IPS-18c (cell line): ENCODE results near the gene BMPER.
A peak's percentile ranks its signal among the peaks of the same experiment; 100 is the strongest.

Source experiments
- H3K4me3 ChIP-seq: 2 replicates; pipeline ENCODE4 v1.7.0; 2013; ENCODE audit warnings: low read depth, mild to moderate bottlenecking, low read length, moderate library complexity; ENCODE audit not compliant: insufficient read depth
- H3K9me3 ChIP-seq: one replicate; pipeline ENCODE4 v1.6.1; 2013; ENCODE audit warnings: mild to moderate bottlenecking, low read length, moderate library complexity; ENCODE audit not compliant: control insufficient read depth, insufficient read depth

Gene BMPER

GRCh38 chr7:33905389-33906032, at the start of gene BMPER:
Gene BMPER, plus strand, starts transcription at chr7:33905539. Its CDS starts 75 bp downstream, at chr7:33905614.
- peak within 1 kb of the TSS; percentile 86 for H3K4me3 ChIP-seq

GRCh38 chr7:33861947-33862346, 43.4 kb upstream of the BMPER start:
- Histone ChIP-seq H3K4me3 (no peak overlapping the region), H3K9me3 (peaks cover 2% of the 10 kb centered on the region)

More at GRCh38 chr7:33905389-33906032, at the start of gene BMPER:
- H3K9me3 ChIP-seq: no peaks in the 10 kb centered on the region

- Histone ChIP-seq H3K9me3 (peaks cover 2% of the 10 kb centered on the region), H3K4me3 (no peak overlapping the region)
Measured at GRCh38 chr7:33862946-33863814, 42.2 kb upstream of the BMPER start.

- H3K4me3 ChIP-seq: no peak overlapping the region
Measured at GRCh38 chr7:33868166-33868565, 37.2 kb upstream of the BMPER start.

GRCh38 chr7:33869176-33869575, 36.2 kb upstream of the BMPER start:
- no peaks in the 10 kb centered on the region for H3K9me3 ChIP-seq
- H3K4me3 ChIP-seq: no peak overlapping the region

More at GRCh38 chr7:33868166-33868565, 37.2 kb upstream of the BMPER start:
- H3K9me3 ChIP-seq: no peaks in the 10 kb centered on the region

- H3K4me3 ChIP-seq: no peak overlapping the region
- H3K9me3 ChIP-seq: no peaks in the 10 kb centered on the region
Measured at GRCh38 chr7:33870120-33870519, 35.2 kb upstream of the BMPER start.

GRCh38 chr7:33872870-33873269, 32.5 kb upstream of the BMPER start:
- H3K9me3 ChIP-seq: no peaks in the 10 kb centered on the region
- H3K4me3 ChIP-seq: no peak overlapping the region

GRCh38 chr7:33873518-33873917, 31.8 kb upstream of the BMPER start:
- Histone ChIP-seq H3K4me3 (no peak overlapping the region), H3K9me3 (no peaks in the 10 kb centered on the region)

- no peak overlapping the region for H3K4me3 ChIP-seq
Measured at GRCh38 chr7:33873981-33874750, 31.2 kb upstream of the BMPER start.

GRCh38 chr7:33874943-33875342, 30.4 kb upstream of the BMPER start:
- H3K9me3 ChIP-seq: no peaks in the 10 kb centered on the region
- no peak overlapping the region for H3K4me3 ChIP-seq

More at GRCh38 chr7:33873981-33874750, 31.2 kb upstream of the BMPER start:
- no peaks in the 10 kb centered on the region for H3K9me3 ChIP-seq

- Histone ChIP-seq H3K9me3 (no peaks in the 10 kb centered on the region), H3K4me3 (no peak overlapping the region)
Measured at GRCh38 chr7:33876596-33877274, 28.6 kb upstream of the BMPER start.

GRCh38 chr7:33880787-33881186, 24.6 kb upstream of the BMPER start:
- Histone ChIP-seq H3K4me3 (no peak overlapping the region), H3K9me3 (no peaks in the 10 kb centered on the region)

- Histone ChIP-seq H3K4me3 (no peak overlapping the region), H3K9me3 (no peaks in the 10 kb centered on the region)
Measured at GRCh38 chr7:33881316-33881715, 24.0 kb upstream of the BMPER start.

GRCh38 chr7:33882040-33882837, 23.1 kb upstream of the BMPER start:
- no peak overlapping the region for H3K4me3 ChIP-seq
- no peaks in the 10 kb centered on the region for H3K9me3 ChIP-seq

- no peak overlapping the region for H3K4me3 ChIP-seq
- H3K9me3 ChIP-seq: no peaks in the 10 kb centered on the region
Measured at GRCh38 chr7:33882950-33883670, 22.2 kb upstream of the BMPER start.

- Histone ChIP-seq H3K9me3 (no peaks in the 10 kb centered on the region), H3K4me3 (no peak overlapping the region)
Measured at GRCh38 chr7:33883671-33883965, 21.7 kb upstream of the BMPER start.
